HG02642 (cell line): ENCODE data around the gene DOK6.
"Not testable (repeated sequence)": the region's sequence is repeated elsewhere in the genome, so short reads cannot be mapped to it uniquely, and the experiment has no call there.

Experiments
- ATAC-seq: cut with Tn5 transposase; IDR thresholded peaks from one replicate; pipeline ENCODE4 v1.9.1; 2021; ENCODE audit warnings: mild to moderate bottlenecking; ENCODE audit not compliant: unreplicated experiment, poor library complexity

Gene DOK6

DNA sequence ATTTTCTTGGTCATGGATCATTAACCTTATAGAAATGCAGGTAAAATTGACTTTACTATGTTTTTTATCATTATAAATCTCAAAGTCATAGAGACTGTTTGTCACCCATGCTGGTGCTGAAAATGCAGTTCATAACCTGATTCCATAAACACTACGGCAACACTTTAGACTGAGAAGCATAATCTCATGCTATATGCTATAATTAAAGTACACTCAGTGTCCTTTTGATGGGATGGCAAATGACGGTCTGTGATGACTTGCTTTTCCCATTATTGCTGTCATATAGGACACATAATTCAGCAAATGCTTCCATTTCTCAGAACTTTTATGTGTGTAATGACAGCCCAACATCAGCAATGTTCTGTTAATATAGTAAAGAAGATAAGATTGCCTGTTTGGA, 384.1 kb downstream of the DOK6 start:
- ATAC-seq, result no peak

DNA sequence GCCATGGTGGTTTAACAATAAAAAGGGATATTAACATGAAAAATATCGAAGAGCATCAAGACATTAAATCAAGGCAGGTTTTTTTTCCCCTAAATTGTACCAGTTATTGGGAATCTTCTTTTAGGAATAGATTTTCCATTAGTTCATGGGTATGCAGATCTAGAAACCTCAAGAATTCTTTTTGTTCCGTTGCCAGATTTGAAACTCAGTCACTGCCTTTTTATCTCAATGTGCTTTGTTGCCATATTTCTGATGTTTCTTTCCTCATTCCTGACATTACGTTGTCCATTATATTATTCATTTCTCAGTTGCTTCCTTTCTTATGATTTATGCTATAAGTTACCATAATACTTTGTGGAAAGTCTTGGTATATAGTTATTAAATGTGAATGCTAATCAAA, 384.8 kb downstream of the DOK6 start:
- ATAC-seq, result no peak

DNA sequence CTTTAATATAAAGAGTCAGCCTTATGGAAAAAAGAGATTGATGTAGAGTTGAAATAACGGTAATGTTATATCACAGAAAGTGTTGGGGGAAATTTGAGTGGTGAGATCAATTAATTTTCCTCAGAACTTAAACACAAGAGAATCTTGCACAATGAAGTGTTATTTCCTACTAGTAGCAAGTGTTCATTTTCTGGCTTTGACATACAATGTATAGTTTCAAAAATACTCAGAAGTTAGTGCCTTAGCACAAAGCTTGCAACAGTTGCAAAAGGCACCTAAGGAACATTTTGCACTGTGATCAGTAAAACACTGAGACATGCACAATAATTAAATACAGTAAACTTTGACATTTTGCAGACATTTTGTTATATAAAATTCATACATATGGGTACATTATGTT, 385.7 kb downstream of the DOK6 start:
- ATAC-seq, result no peak

DNA sequence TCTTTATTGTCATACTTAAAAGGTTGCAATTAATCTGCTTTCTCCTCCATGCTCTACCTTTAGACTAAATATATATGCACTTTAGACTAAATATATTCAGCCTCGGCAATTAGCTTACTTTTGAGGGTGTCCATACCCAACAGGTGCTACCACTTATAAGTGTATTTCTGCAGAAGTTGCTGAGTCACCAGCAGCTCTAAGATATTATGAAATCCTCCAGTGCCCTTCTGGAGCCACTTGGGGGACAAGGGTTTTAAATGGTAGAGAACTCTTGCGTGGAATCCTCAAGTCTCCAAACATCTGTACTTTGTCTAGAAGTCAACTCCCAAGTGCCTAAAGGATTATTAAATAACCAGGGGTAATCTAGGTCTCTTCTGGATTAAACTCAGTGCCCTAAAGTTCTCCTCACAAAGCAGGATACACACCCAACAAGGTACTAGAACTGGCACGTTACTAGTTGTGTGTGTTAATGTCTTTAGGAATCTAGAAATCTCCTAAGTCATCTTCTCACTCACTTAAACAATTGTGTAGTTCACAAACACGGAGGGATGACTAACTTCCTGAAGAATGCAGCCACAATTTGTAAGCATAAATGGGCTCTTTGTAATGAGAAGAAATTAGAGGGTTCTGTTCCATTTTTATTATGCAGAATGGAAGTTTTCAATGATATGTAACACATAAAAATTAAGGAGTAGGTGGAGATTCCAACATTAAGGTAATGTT, 387.3 kb downstream of the DOK6 start:
- no peak for ATAC-seq

GRCh38 chr18:69789794-69790193, 389.1 kb downstream of the DOK6 start:
- no peak for ATAC-seq

GRCh38 chr18:69790649-69791048, 390.0 kb downstream of the DOK6 start:
- no peak for ATAC-seq

- ATAC-seq, result no peak
These were observed 395.1 kb downstream of the DOK6 start for GRCh38 chr18:69795791-69796190.

- no peak for ATAC-seq
These were observed 404.3 kb downstream of the DOK6 start for GRCh38 chr18:69804776-69805501.

DNA sequence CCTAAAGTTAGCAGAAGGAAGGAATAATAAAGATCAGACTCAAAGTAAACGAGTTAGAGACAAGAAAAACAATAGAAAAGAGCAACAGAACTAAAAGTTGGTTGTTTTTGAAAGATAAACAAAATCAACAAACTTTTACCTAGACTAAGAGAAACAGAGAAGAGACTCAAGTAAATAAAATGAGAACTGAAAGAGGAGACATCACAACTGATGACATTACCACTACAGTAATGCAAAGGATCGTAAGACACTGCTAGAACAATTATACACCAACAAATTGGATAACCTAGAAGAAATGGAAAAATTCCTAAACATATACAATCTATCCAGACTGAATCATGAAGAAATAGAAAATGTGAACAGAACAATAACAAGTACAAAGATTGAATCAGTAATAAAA, 407.7 kb downstream of the DOK6 start:
- no peak for ATAC-seq

DNA sequence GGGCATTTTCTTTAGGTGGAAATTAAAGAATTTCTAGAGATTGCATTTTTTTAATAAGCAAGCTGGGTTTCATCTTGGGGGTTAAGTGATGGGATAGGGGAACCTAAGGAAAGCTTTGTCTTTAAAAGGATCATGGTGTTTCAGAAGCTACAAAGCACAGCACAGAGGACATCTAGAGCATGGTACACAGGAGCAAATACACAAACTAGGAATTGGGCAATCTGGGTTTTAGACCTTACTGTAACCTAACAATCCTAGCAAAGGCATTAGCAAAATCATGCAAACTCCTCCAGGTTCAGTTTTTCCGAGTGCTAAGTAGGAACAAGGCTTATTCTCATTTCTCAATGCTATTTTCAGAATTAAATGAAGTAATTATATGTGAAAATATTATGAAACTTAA, 412.9 kb downstream of the DOK6 start:
- ATAC-seq, result no peak

GRCh38 chr18:69814861-69815385, 414.2 kb downstream of the DOK6 start:
- no peak for ATAC-seq

DNA sequence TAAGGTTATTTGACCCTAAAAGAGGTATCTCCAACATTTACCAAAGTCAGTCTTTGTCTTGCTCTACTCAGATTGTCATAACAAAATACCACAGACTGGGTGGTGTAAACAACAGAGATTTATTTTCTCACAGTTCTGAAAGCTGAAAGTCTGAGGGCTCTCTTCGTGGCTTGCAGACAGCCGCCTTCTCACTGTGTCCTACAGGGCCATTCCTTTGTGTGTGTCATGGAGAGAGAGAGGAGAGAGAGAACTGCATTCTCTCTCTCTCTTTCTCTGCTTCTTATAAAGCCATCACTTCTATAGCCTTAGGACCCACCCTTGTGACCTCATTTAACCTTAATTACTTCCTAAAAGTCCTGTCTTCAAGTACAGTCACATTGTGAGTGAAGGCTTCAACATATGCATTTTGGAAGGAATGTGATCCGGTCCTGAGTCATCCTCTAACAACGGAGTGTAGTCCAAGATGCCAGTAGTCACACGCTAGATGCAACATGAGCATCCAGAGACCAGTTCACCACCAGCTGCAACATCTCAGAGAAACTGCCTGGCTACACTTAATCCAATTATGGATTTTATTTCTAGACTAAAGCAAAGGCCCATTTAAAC, 416.8 kb downstream of the DOK6 start:
- no peak for ATAC-seq

DNA sequence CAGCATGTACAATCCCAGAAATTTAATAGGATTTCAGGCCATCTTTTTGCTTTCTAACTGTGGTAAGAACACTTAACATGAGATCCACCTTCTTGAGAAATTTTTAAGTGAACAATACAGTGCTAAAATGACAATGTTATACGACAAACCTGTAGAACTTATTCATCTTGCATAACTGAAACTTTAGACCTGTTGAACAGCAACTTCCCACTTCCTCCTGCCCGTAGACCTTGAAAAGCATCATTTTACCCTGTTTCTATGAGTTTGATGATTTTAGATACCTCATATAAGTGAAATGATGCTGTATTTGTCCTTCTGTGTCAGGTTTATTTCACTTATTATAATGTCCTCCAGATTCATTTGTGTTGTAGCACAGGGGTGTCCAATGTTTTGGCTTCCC, 418.8 kb downstream of the DOK6 start:
- no peak for ATAC-seq

GRCh38 chr18:69820538-69820937, 419.9 kb downstream of the DOK6 start:
- ATAC-seq, result no peak

GRCh38 chr18:69830189-69830588, 429.5 kb downstream of the DOK6 start:
- no peak for ATAC-seq

DNA sequence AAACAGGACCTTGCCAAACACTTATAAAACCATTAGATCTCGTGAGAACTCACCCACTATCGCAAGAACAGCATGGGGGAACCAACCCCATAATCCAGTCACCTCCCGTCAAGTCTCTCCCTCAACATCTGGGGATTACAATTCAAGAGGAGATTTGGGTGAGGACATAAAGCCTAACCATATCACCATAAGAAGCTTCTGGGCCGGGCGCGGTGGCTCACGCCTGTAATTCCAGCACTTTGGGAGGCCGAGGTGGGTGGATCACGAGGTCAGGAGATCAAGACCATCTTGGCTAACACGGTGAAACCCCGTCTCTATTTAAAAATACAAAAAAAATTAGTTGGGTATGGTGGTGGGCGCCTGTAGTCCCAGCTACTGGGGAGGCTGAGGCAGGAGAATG, 434.3 kb downstream of the DOK6 start:
- not testable (repeated sequence) for ATAC-seq

- no peak for ATAC-seq
These were observed 437.3 kb downstream of the DOK6 start for GRCh38 chr18:69838003-69838402.

DNA sequence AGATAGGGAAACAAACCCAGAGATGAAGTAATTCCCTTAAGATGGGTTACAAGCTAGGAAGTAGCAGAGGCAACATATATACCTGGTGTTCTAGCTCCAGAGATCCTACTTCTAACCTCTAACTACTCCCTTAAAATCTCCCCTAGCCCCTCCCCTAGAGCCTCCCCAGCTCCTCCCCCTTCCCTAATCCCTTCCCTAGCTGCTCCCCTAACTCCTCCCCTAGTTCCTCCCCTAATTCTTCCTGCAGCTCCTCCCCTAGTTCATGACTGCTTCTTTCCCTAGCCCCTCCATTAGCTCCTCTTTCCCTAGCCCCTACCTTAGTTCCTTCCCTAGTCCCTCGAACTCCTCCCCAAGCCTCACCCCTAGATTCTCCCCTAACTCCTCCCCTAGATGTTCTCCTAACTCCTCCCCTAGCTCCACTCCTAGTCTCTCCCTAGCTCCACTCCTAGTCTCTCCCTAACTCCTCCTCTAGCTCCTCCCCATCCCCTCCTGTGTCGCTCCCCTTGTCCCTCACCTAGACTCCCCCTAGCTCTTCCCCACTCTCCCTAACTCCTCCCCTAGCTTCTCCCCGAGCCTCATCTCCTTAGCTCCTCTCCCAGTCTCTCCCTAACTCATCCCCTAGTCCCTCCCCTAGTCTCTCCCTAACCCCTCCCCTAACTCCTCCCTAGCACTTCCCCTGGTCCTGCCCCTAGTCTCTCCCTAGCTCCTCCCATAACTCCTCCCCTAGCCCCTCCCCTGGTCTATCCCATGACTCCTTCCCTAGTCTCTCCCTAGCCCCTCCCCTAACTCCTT, 438.1 kb downstream of the DOK6 start:
- peak; percentile 55 for ATAC-seq

DNA sequence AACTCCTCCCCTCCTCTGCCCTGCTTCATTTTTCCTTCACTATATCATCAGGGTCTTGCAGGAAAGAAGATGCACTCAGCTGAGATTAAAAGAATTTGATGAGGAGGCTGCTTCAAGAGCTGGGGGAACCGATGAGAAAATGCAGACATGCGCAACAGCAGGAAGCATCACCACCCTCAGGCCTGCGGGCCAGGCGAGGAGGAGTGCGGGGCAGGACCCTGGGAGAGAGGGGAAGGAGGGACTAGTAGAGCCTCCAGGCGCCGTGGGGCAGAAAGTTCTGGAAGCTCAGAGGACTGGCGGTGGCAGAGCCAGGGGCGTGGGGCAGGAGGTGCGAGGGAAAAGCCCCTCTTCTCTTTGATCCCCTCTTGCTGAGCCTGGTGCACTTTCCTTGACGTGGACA, 438.8 kb downstream of the DOK6 start:
- ATAC-seq, result no peak

- no peak for ATAC-seq
These were observed 439.3 kb downstream of the DOK6 start for GRCh38 chr18:69840001-69840400.

GRCh38 chr18:69840445-69840844, 439.8 kb downstream of the DOK6 start:
- ATAC-seq, result no peak
